Muscle of arm (tissue), 12 donors: ENCODE measurements around the gene CABP4. TPM values are rescaled to one million over a fixed set of nuclear protein-coding genes. Genes with fewer than 3 reads are reported as not detected.

ENCODE experiments used
- DNase-seq: peaks from one replicate; pipeline ENCODE4 v3.0.0-alpha.2; 2013
- polyA plus RNA-seq, 12 donors: library from polyadenylated mRNA; unstranded; fragments of 120-200 nt; gene quantifications; one replicate each; pipeline ENCODE4 v1.2.1, GENCODE V29; 2013; ENCODE audit not compliant: insufficient read length in 12 of 12

CABP4 gene
- polyA plus RNA-seq, 12 donors = 0.41 to 1.7 (median 1.0) TPM; not detected in 2

DNA sequence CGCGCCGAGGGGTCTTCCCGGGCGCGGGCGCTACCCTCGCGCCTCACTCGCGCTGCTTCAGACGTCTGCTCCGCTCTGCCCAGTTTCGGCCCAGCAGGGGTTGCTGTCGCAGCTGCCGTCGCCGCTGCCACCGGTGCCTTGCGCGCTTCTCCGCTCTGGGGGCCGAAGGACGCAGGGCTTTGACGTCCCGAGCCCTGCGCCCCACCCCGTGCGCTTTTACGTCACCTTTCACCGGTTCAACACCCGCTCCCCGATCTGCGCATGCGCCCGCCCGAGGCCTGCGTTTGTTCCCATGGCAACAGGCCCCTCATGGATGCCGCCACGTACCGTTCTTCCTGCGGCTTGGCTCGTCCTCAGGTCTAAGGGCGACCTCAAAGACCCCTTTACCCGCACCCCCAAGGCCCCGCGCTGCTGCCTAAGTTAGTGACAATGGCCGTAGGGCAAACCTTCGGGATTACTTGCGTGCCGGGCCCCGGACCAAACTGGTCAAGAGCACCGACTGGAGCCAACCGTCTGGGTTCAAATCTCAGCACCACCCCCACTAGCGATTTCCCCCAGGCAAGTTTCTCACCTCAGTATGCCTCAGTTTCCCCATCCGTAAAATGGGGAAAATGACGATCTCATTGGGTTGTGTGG is 53.5 kb downstream of the CABP4 start:
- peak; percentile 95 for DNase-seq

GRCh38 chr11:67510023-67510345 is 54.8 kb downstream of the CABP4 start:
- no peak for DNase-seq

Other genes starting within 250 kb of the CABP4 start
- 10 to 100 TPM in 11 of 12 donors, not detected in 1; 40.2 to 56.4 (median 48.0) TPM for gene GRK2, start 188.9 kb upstream of the CABP4 start, polyA plus RNA-seq
- 10 to 100 TPM in 11 of 12 donors, not detected in 1; 18.8 to 47.7 (median 24.5) TPM for gene ANKRD13D, start 166.1 kb upstream of the CABP4 start, polyA plus RNA-seq
- 10 to 100 TPM in 11 of 12 donors, not detected in 1; 11.8 to 24.5 (median 15.3) TPM for gene SSH3, start 151.8 kb upstream of the CABP4 start, polyA plus RNA-seq
- gene POLD4, start 101.8 kb upstream of the CABP4 start, polyA plus RNA-seq = 10 to 100 TPM in 11 of 12 donors, not detected in 1; 19.0 to 36.9 (median 25.9) TPM
- 1 to 10 TPM in 11 of 12 donors, not detected in 1; 2.2 to 8.6 (median 3.2) TPM for gene CLCF1, start 81.8 kb upstream of the CABP4 start, polyA plus RNA-seq
- gene RAD9A, start 63.4 kb upstream of the CABP4 start, polyA plus RNA-seq = 10 to 100 TPM in 3 of 12 donors, 1 to 10 TPM in 8, not detected in 1; 6.6 to 34.1 (median 8.0) TPM
- gene PPP1CA, start 53.5 kb upstream of the CABP4 start, polyA plus RNA-seq = 100 to 1,000 TPM in 8 of 12 donors, 10 to 100 TPM in 3, not detected in 1; 92.1 to 180 (median 109) TPM
- gene TBC1D10C, start 51.3 kb upstream of the CABP4 start, polyA plus RNA-seq = 1 to 10 TPM in 11 of 12 donors, not detected in 1; 2.1 to 9.2 (median 4.4) TPM
- 10 to 100 TPM in 11 of 12 donors, not detected in 1; 23.9 to 76.7 (median 53.6) TPM for gene CARNS1, start 39.7 kb upstream of the CABP4 start, polyA plus RNA-seq
- gene RPS6KB2, start 26.9 kb upstream of the CABP4 start, polyA plus RNA-seq = 10 to 100 TPM in 11 of 12 donors, not detected in 1; 29.4 to 60.0 (median 32.1) TPM
- gene PTPRCAP, start 17.7 kb upstream of the CABP4 start, polyA plus RNA-seq = 1 to 10 TPM in 4 of 12 donors, under 1 TPM in 6, not detected in 2; 0.50 to 7.2 (median 0.84) TPM
- gene CORO1B, start 11.9 kb upstream of the CABP4 start, polyA plus RNA-seq = 10 to 100 TPM in 11 of 12 donors, not detected in 1; 20.0 to 56.3 (median 24.2) TPM
- not detected for gene GPR152, start 2.6 kb upstream of the CABP4 start, polyA plus RNA-seq
- gene TMEM134, start 13.9 kb downstream of the CABP4 start, polyA plus RNA-seq = 10 to 100 TPM in 11 of 12 donors, not detected in 1; 35.2 to 73.5 (median 46.2) TPM
- 10 to 100 TPM in 11 of 12 donors, not detected in 1; 33.7 to 50.2 (median 41.7) TPM for gene AIP, start 27.7 kb downstream of the CABP4 start, polyA plus RNA-seq
- 10 to 100 TPM in 2 of 12 donors, 1 to 10 TPM in 9, not detected in 1; 4.7 to 52.6 (median 6.4) TPM for gene PITPNM1, start 50.0 kb downstream of the CABP4 start, polyA plus RNA-seq
- gene CDK2AP2, start 52.8 kb downstream of the CABP4 start, polyA plus RNA-seq = 10 to 100 TPM in 11 of 12 donors, not detected in 1; 12.7 to 27.8 (median 16.3) TPM
- gene CABP2, start 68.1 kb downstream of the CABP4 start, polyA plus RNA-seq = not detected
- 100 to 1,000 TPM in 11 of 12 donors, not detected in 1; 195 to 377 (median 251) TPM for gene GSTP1, start 128.5 kb downstream of the CABP4 start, polyA plus RNA-seq
- gene NDUFV1, start 151.6 kb downstream of the CABP4 start, polyA plus RNA-seq = 100 to 1,000 TPM in 10 of 12 donors, 10 to 100 TPM in 1, not detected in 1; 99.7 to 247 (median 131) TPM
- gene NUDT8, start 174.6 kb downstream of the CABP4 start, polyA plus RNA-seq = 1 to 10 TPM in 10 of 12 donors, not detected in 2; 1.9 to 4.0 (median 3.2) TPM
- gene TBX10, start 184.4 kb downstream of the CABP4 start, polyA plus RNA-seq = not detected
- gene ACY3, start 195.4 kb downstream of the CABP4 start, polyA plus RNA-seq = under 1 TPM in 10 of 12 donors, not detected in 2; 0.13 to 0.72 (median 0.21) TPM
- gene ALDH3B2, start 219.3 kb downstream of the CABP4 start, polyA plus RNA-seq = 10 to 100 TPM in 2 of 12 donors, 1 to 10 TPM in 1, under 1 TPM in 1, not detected in 8; 0.25 to 36.7 (median 8.2) TPM